CD14-positive monocyte (primary cell): ENCODE data around the gene KIAA1549. TPM values are rescaled to one million over a fixed set of nuclear protein-coding genes. Genes with fewer than 3 reads are reported as not detected.

Experiments
- DNase-seq, 3 donors: peaks; one replicate each; pipeline ENCODE4 v3.0.0-alpha.2; 2011 to 2022
- H2AFZ ChIP-seq: 2 replicates; pipeline ENCODE4 v1.6.0; 2012; ENCODE audit warnings: mild to moderate bottlenecking, low read depth, low read length, inconsistent platforms; ENCODE audit not compliant: insufficient read depth, poor library complexity, severe bottlenecking
- H3K27ac ChIP-seq, 2 donors: 1 replicate in 1 of 2; 2 replicates in 1 of 2; pipeline ENCODE4 v1.5.1; 2012 to 2013; ENCODE audit warnings: low read length in 2 of 2, control low read depth in 1 of 2, inconsistent platforms in 1 of 2, low read depth in 1 of 2, mild to moderate bottlenecking in 1 of 2
- H3K27me3 ChIP-seq, 2 donors: one replicate each; pipeline versions ENCODE4 v1.6.0 to v1.6.1; 2011 to 2013; ENCODE audit warnings: low read length in 2 of 2; ENCODE audit not compliant: control insufficient read depth in 2 of 2, insufficient read depth in 2 of 2
- H3K36me3 ChIP-seq, 2 donors: replicated peaks in 1 of 2; 1 replicate in 1 of 2; 2 replicates in 1 of 2; pipeline versions ENCODE4 v1.5.1 to v1.6.1; 2012 to 2013; ENCODE audit warnings: low read length in 2 of 2, control low read depth in 1 of 2, inconsistent platforms in 1 of 2, mild to moderate bottlenecking in 1 of 2; ENCODE audit not compliant: insufficient read depth in 2 of 2, control insufficient read depth in 1 of 2
- H3K4me1 ChIP-seq, 2 donors: 1 replicate in 1 of 2; 2 replicates in 1 of 2; pipeline versions ENCODE4 v1.5.1 to v1.6.1; 2012 to 2013; ENCODE audit warnings: low read length in 2 of 2, control low read depth in 1 of 2, inconsistent platforms in 1 of 2, mild to moderate bottlenecking in 1 of 2, moderate library complexity in 1 of 2; ENCODE audit not compliant: insufficient read depth in 2 of 2, control insufficient read depth in 1 of 2
- H3K4me2 ChIP-seq: replicated peaks from 2 replicates; pipeline ENCODE3; 2012; ENCODE audit warnings: low read length, moderate library complexity, mild to moderate bottlenecking; ENCODE audit not compliant: poor library complexity, severe bottlenecking; ENCODE audit errors: extremely low read depth
- H3K4me3 ChIP-seq, 3 experiments: fragments of 200-600 bp in 1 of 3; sonication (generic) in 1 of 3; replicated peaks in 1 of 3; 1 replicate in 2 of 3; 2 replicates in 1 of 3; pipeline ENCODE4 v1.5.1; 2011 to 2013; ENCODE audit warnings: low read length in 3 of 3, mild to moderate bottlenecking in 3 of 3, control low read depth in 2 of 3, low read depth in 2 of 3, inconsistent platforms in 1 of 3, moderate library complexity in 1 of 3
- H3K79me2 ChIP-seq: 2 replicates; pipeline ENCODE4 v1.6.0; 2012; ENCODE audit warnings: mild to moderate bottlenecking, control low read depth, inconsistent platforms, low read length, moderate library complexity; ENCODE audit not compliant: insufficient read depth
- H3K9ac ChIP-seq: 2 replicates; pipeline ENCODE4 v1.6.0; 2017; ENCODE audit warnings: low read length, mild to moderate bottlenecking; ENCODE audit not compliant: insufficient read depth, poor library complexity, severe bottlenecking
- H3K9me3 ChIP-seq, 2 donors: replicated peaks in 1 of 2; 1 replicate in 1 of 2; 2 replicates in 1 of 2; pipeline versions ENCODE4 v1.5.1 to v1.6.1; 2012 to 2013; ENCODE audit warnings: low read length in 2 of 2, control low read depth in 1 of 2; ENCODE audit not compliant: control insufficient read depth in 1 of 2, insufficient read depth in 1 of 2
- H4K20me1 ChIP-seq: 2 replicates; pipeline ENCODE4 v1.6.0; 2012; ENCODE audit warnings: mild to moderate bottlenecking, low read length, control low read depth, moderate library complexity; ENCODE audit not compliant: insufficient read depth
- H3K27ac Mint-ChIP-seq, 7 donors: one replicate each; pipeline ENCODE4 v1.8.0; 2020; ENCODE audit warnings: mild to moderate bottlenecking in 7 of 7, mixed read lengths in 7 of 7, moderate library complexity in 6 of 7, inconsistent platforms in 2 of 7
- H3K27me3 Mint-ChIP-seq, 3 donors: one replicate each; pipeline ENCODE4 v1.8.0; 2021 to 2022; ENCODE audit warnings: low read depth in 3 of 3, mild to moderate bottlenecking in 3 of 3, mixed read lengths in 3 of 3, moderate library complexity in 3 of 3, inconsistent platforms in 1 of 3
- H3K36me3 Mint-ChIP-seq, 2 donors: one replicate each; pipeline ENCODE4 v1.8.0; 2020; ENCODE audit warnings: mixed read lengths in 2 of 2, inconsistent platforms in 1 of 2, mild to moderate bottlenecking in 1 of 2
- H3K4me1 Mint-ChIP-seq: one replicate; pipeline ENCODE4 v1.8.0; 2020; ENCODE audit warnings: mild to moderate bottlenecking, mixed read lengths
- H3K4me3 Mint-ChIP-seq, 2 donors: one replicate each; pipeline ENCODE4 v1.8.0; 2020; ENCODE audit warnings: mild to moderate bottlenecking in 2 of 2, mixed read lengths in 2 of 2, moderate library complexity in 1 of 2
- H3K9me3 Mint-ChIP-seq, 7 donors: one replicate each; pipeline ENCODE4 v1.8.0; 2020 to 2022; ENCODE audit warnings: mixed read lengths in 7 of 7, mild to moderate bottlenecking in 6 of 7, moderate library complexity in 6 of 7, inconsistent platforms in 2 of 7
- WGBS: methylation state at CpG from one replicate; pipeline ENCODE4 v1.1.5; 2013; ENCODE audit warnings: missing lambda C conversion rate; ENCODE audit not compliant: insufficient coverage; 5-methylcytosine and 5-hydroxymethylcytosine counted together
- intact Hi-C, 2 donors: fragments of 100-400 bp; cut with micrococcal nuclease; formaldehyde crosslinking; loops; one replicate each; pipeline versions ENCODE4 v1.15.0 to v1.15.1; 2023
- polyA plus RNA-seq, 3 donors: library from polyadenylated mRNA; depleted of rRNA in 1 of 3; unstranded in 2 of 3; stranded (reverse) in 1 of 3; fragments of 300-500 nt in 2 of 3; fragments of >200 nt in 1 of 3; fragmentation: Illumina TruSeq in 2 of 3; gene quantifications; 1 replicate in 2 of 3; 2 replicates in 1 of 3; pipeline ENCODE4 v1.2.3, GENCODE V29; 2012 to 2021
- TF ChIP-seq, protein P1 (sequence below): fragments of 200-600 bp; IDR thresholded peaks from one replicate; pipeline ENCODE4 v1.8.0; 2022; ENCODE audit warnings: antibody characterized with exemption, mild to moderate bottlenecking

The KIAA1549 gene
- polyA plus RNA-seq, 3 donors = 0.03 TPM; not detected in 1

DNA sequence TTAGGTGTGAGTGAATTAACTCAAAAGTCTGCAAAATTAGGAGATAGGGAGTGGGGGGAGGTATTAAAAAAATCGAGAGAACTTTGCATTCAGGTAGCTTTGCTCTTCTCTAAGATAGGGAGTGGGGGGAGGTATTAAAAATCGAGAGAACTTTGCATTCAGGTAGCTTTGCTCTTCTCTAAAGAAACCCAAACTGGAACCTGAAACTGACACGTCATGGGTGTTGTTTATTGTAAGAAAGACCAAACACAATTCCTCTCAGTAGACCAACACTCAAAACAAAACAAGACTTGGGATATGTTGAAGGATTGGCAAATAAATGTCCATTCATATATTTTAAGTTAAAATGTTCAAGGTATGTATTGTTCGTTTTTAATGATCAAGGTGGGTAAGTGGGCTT is 87.9 kb downstream of the KIAA1549 start:
- H3K27me3 Mint-ChIP-seq = no peaks in the 10 kb centered on the region
- Histone ChIP-seq H4K20me1 (no peaks in the 10 kb centered on the region), H3K9me3 (no peaks in the 10 kb centered on the region), H2AFZ (no peak overlapping the region), H3K27me3 (no peaks in the 10 kb centered on the region), H3K4me1 (peaks cover 0 to 1% of the 10 kb centered on the region in 2 donors), H3K36me3 (no peaks in the 10 kb centered on the region), H3K4me3 (no peak overlapping the region), H3K4me2 (no peak overlapping the region), H3K79me2 (no peaks in the 10 kb centered on the region), H3K9ac (no peak overlapping the region), H3K27ac (no peak overlapping the region)
- no peaks in the 10 kb centered on the region for H3K36me3 Mint-ChIP-seq
- no peak overlapping the region for H3K27ac Mint-ChIP-seq
- no peaks in the 10 kb centered on the region for H3K9me3 Mint-ChIP-seq
- intact Hi-C loops = no loop called here
- peaks cover 2% of the 10 kb centered on the region for H3K4me1 Mint-ChIP-seq
- 100% methylated on average over 1 of the region's 4 CpGs for WGBS
- TF ChIP-seq, protein P1, sequence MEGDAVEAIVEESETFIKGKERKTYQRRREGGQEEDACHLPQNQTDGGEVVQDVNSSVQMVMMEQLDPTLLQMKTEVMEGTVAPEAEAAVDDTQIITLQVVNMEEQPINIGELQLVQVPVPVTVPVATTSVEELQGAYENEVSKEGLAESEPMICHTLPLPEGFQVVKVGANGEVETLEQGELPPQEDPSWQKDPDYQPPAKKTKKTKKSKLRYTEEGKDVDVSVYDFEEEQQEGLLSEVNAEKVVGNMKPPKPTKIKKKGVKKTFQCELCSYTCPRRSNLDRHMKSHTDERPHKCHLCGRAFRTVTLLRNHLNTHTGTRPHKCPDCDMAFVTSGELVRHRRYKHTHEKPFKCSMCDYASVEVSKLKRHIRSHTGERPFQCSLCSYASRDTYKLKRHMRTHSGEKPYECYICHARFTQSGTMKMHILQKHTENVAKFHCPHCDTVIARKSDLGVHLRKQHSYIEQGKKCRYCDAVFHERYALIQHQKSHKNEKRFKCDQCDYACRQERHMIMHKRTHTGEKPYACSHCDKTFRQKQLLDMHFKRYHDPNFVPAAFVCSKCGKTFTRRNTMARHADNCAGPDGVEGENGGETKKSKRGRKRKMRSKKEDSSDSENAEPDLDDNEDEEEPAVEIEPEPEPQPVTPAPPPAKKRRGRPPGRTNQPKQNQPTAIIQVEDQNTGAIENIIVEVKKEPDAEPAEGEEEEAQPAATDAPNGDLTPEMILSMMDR = no peak
- H3K4me3 Mint-ChIP-seq = no peak overlapping the region
- DNase-seq = no peak

DNA sequence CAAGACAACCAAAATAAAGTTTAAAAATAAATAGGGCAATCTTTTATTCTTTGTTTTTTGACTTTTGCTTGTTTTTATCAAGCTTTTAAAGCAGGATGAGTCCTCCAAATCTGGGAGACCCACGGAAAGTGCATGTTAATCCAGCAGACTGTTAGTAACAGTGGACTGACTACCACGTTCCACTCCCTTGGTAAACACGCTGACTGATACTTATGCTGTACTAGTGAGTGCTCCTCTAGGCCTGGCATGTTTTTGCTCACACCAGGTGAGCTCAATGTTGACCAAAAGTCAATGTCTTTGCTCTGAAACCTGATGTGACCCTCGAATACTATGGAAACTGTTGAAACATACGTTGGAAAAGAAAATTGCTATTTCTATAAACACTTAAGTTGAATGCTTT is 88.4 kb downstream of the KIAA1549 start:
- Histone ChIP-seq H2AFZ (no peak overlapping the region), H3K4me1 (no peaks in the 10 kb centered on the region), H3K9ac (no peak overlapping the region), H3K79me2 (no peaks in the 10 kb centered on the region), H3K36me3 (no peaks in the 10 kb centered on the region), H3K9me3 (no peaks in the 10 kb centered on the region), H3K4me3 (no peak overlapping the region), H3K27me3 (no peaks in the 10 kb centered on the region), H4K20me1 (no peaks in the 10 kb centered on the region), H3K27ac (no peak overlapping the region), H3K4me2 (no peak overlapping the region)
- Mint-ChIP-seq H3K27me3 (no peaks in the 10 kb centered on the region), H3K27ac (no peak overlapping the region), H3K9me3 (no peaks in the 10 kb centered on the region), H3K4me1 (no peaks in the 10 kb centered on the region), H3K4me3 (no peak overlapping the region), H3K36me3 (no peaks in the 10 kb centered on the region)
- WGBS = 100% methylated on average over 3 of the region's 5 CpGs
- DNase-seq = no peak
- intact Hi-C loops = no loop called here
- TF ChIP-seq, protein P1 = no peak
